ENCODE results near the gene CDKAL1.
A peak's percentile ranks its signal among the peaks of the same experiment; 100 is the strongest.
"Not testable (repeated sequence)": the region's sequence is repeated elsewhere in the genome, so short reads cannot be mapped to it uniquely, and the experiment has no call there.

The CDKAL1 gene

DNA sequence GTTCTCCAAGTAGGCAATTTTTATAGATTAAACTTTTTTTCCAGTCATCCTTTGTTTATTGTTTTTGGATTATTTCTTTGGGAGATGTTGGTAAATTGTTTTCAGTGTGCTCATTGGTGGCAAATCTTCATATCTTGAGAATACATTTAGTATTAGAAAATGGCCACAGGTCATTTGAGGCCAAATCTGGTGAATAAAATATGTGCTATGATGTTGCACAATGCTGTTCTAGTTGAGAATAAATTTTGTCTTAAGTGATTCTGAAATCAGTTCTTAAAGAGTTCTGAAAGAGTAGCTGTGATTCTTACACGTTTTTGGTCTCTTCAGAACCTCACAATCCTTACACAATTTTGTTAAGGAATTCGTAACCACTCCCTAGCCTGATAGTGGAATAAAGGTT, 20.1 kb downstream of the CDKAL1 start:
- no peak for DNase-seq (ENCODE audit: low read depth, low spot score)

DNA sequence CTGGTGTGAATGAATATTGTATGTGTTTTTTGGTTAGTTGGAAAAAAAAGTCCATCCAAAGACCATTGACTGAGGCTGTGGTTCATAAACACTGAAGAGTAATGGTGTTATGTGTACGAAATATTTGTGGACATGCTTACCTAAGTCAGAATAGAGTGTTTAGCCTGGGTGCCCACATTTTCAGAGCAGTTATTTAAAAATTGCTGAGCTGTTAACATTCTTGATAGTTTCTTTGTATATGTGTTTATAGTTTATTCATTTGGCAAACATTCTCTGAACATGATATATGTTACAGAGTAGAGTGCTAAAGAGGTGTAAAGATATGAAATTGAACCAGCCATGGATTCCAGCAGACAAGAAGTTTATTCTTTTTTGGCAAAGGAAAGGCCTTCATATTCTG, 20.6 kb downstream of the CDKAL1 start:
- no peak for DNase-seq (ENCODE audit: low read depth, low spot score)

DNA sequence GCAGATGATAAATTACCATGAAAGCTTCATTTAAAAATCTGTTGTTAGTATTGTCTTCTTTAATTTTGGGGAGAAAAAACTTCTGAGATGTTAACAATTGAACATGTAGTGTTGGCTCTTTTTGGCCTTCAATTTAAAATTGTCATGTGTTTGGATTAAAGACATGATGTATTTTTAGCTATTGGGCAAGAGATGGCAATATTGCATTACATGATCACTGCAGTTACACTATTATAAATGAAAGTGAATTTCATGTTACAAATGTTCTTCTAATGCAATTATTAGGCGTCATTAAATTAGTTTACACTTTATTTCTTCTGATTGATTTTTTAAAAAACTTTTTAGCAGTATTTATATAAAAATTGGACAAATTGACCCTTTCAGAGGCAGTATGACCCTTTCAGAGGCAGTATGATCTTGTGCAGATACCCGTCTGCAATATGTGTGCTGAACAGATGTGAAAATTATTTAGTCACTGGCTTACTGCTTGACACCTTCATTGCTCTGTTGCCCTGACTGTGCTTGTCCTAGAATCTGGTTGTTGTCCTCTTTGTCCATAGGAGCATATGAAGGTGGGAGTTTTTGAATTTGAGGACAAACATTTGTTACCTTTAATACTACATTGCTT, 25.8 kb downstream of the CDKAL1 start:
- no peak for DNase-seq (ENCODE audit: low read depth, low spot score)

DNA sequence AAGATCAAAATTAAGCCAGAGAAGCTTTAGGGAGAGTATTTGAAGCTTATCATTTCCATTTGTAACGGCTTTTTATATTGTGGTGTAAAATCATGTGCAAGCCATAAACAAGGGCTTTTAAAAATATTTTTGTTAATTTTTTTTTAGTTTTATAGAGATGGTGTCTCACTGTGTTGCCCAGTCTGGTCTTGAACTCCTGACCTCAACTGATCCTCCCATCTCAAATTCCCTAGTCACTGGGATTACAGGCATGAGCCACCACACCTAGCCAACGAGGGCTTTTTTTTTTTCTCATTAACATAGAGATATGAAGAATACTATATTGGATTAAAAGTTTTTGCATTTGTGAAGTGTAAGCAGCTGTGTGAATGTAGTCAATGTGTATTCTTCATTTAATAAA, 29.1 kb downstream of the CDKAL1 start:
- DNase-seq (ENCODE audit: low read depth, low spot score), result no peak

DNA sequence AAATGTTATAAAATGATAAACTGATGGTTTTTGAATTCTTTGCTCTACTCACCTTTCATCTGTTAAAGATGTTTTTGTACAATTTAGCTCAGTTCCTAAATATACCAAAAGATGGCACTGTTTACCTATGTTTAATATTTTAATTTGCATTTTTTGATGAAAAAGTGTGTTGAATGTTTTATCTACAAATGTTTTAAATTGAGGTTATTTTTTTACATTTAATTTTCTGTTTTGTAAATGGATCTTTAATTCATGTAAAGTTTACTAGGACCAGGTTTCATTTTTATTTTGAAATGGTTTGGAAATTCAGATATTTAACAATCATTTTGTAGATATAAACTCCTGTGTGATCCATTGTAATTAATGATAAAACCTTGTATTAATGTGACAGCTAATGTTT, 30.0 kb downstream of the CDKAL1 start:
- peak; percentile 50 for DNase-seq (ENCODE audit: low read depth, low spot score)

DNA sequence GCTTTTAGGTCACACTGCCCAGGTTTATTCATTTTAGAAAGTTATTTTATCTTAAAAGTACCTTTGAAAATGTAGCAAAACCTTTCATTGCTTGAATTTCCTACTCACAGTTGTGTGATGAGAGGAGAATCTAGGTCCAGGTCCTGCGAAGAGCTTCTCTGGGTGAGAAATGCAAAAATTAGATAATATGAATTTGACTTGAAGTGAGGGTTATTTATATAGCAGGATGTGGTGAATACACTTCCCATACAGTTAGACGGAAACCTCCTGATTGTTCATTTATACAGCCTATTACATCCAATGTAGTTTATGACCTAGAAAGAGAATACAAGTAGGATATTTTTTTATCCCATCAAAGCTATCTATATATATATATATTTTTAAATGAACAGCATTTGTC, 30.5 kb downstream of the CDKAL1 start:
- DNase-seq (ENCODE audit: low read depth, low spot score), result no peak

DNA sequence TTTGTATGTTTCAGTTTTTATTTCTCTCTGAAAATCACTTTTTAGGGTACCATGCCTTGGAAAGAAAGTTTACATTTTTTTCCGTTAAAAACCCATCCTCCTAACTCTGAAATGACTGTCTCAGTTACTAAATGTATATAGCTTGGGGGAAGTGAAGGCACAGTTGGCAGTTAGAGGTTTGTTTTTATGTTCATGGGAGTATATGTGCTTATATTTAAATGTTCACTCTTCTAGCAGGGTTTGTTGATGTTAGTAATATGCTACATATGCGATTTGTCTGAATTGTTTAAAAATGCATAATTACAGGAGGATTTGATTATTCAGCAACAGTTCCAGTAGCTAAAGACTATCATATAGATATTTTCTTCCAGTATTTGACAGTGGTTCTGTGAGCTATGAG, 31.1 kb downstream of the CDKAL1 start:
- no peak for DNase-seq (ENCODE audit: low read depth, low spot score)

DNA sequence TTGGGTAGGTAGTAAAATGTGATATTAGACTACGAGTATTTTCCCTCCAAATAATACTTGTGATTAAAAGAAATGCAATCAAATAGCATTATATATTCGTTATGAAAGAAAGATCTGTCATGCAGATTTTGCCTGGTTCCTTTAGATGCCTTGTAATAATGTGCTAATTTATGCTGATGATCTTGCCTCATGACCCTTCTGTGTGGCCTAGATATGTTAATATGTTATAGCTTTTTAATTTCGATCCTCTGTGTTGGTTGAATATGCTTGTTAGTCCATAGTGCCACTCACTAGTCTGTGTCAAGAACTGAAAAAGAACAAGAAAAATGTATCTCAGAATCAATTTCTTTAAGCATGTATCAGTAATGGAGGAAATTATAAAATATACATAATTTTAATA, 31.9 kb downstream of the CDKAL1 start:
- DNase-seq (ENCODE audit: low read depth, low spot score), result no peak

DNA sequence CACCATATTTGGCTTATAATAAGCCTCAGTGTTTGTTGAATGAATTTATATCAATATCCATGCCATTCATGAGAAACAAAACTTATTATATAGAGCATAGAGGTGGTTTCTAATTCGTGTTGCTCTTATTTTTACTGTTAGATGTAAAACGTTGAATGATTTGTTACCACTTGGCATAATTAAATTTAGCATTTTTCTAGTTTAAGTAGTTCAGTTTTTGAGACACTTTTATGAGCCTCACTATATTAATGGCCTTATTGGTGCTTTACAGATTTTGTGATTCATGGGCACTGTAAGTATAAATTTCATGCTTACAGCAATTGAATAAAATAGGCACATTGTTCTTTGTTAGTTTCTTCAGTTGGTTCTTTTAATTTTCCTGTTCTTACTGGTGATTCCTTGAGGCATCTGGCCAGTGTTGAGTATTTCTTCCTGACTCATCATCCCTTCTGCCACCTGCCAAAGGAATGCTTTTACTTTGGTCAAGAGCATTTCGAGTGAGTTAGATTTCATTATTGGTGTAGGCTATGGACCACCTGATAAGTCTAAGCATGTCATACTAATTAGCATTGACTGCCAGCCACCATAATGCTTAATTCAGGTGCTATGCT, 34.8 kb downstream of the CDKAL1 start:
- DNase-seq (ENCODE audit: low read depth, low spot score), result peak; percentile 50

DNA sequence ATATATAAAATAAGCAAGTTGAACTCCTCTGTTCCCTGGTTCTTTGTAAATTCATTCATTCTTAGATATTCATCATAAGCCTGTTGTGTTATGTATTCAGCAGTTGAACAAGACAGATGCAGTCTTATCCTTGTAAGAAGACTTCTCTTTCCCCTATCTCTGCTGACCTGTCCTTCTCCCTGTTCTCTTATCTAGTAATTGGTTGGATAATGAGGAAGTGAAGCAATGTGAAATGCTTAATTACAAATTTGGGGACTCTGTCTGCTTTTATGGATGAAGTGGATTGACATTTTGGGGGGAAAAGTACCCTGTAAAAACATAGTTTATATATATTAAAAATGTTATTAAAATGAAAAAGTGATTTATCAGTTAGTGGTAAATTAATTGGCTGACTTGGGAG, 37.0 kb downstream of the CDKAL1 start:
- DNase-seq (ENCODE audit: low read depth, low spot score), result no peak

DNA sequence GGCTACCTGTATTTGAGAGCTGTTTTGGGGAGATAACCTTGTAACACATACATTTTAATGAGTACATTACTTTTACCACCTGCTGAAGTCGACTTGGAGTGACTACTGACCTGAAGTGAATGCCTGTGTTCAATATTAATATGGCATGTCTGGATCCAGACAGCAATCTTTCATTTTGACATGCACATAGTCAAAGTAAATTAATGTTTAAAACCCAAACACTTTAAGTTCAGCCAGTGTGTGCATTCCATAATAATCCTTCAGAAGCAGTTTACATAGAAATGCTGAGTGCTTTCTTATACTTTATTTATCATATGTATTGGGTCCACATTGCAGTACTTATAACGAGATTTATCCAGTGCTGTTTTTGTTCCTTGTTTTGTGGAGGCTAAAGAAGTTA, 38.0 kb downstream of the CDKAL1 start:
- DNase-seq (ENCODE audit: low read depth, low spot score), result no peak

DNA sequence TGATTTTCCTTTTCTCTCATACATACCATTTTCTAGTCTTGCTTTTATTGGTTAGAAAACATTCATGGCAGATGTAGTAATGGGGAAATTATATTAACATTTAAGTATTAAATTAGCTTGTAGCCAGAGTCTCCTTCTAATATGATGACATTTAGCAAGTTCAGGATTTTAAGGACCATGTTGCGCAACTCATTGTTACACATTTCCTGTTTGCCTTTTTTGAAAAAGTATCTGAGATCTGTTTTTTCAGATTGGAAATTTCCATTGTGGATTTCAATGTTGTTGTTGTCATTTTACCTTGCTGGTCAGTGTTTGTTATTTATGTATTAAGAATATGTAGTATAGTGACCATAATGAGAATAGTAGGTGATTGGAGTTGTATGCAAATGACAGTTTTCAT, 38.7 kb downstream of the CDKAL1 start:
- no peak for DNase-seq (ENCODE audit: low read depth, low spot score)

DNA sequence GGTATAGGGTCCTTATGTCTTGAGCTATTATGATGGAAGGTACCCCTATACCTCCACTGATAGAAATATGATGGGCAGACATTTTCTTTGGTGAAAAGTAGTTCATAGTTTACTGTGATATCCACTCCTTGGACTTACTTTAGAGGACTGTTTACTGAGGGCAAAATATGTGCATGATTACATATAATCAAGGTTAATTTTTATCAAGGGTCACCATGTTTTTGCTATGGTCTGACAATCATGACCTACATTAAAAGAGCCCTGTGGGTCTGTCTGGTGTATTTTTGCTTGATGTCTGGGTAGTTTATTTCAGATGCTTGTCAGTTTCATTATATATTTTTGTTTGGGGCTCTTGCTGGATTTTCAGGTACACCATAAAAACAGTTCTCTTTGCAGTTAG, 40.1 kb downstream of the CDKAL1 start:
- DNase-seq (ENCODE audit: low read depth, low spot score), result no peak

DNA sequence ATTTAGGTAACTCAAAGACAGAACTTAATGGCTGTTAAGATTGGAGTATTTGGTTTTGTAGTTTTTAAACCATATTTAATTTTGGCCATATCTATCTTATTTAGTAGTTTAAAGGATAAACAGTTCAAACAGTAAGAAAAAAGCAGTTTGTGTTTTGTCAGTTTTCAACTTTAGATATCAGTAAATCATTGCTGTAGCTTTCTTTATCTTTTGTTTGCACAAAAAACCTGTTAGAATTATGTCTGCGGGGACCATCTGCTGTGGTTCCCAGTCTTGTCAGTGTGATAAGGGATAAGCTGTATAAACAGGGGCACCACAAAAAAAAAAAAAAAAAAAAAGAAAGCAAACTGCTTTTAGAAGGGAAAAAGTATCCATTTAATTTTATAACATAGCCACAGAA, 40.9 kb downstream of the CDKAL1 start:
- no peak for DNase-seq (ENCODE audit: low read depth, low spot score)

DNA sequence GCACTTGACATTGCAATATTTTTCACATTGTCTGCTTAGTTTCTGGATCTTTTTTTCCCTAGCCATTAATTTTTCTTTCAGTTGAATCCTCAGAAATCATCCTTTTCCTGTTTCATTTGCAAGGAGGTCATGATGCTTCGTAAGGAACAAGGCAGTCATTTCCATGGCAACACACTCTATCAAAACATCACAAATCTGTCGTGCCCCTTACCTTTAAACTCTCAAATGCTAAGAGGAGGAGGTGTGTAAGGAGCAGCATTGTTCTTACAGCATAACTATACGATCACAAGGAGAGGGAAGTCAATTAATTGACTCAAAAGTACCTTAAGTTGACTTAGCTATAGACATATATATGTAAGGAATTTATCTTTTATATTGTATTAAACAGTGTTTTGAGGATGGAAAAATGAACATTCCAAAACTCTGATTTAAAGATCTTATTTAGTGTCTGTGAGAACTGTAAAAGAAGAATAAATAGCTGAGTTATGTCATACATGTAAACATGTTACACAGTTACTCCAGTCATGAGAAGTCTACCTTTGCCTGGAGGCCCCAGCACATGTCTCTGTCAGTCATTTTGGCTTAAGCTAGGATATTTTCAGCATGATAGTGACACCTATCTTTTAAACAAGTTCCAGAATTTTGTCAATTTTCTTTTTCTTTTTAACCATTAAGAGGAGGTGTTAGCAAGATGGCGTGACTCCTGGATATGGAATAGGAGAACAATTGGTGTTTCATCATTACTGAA, 41.6 kb downstream of the CDKAL1 start:
- DNase-seq (ENCODE audit: low read depth, low spot score), result no peak

DNA sequence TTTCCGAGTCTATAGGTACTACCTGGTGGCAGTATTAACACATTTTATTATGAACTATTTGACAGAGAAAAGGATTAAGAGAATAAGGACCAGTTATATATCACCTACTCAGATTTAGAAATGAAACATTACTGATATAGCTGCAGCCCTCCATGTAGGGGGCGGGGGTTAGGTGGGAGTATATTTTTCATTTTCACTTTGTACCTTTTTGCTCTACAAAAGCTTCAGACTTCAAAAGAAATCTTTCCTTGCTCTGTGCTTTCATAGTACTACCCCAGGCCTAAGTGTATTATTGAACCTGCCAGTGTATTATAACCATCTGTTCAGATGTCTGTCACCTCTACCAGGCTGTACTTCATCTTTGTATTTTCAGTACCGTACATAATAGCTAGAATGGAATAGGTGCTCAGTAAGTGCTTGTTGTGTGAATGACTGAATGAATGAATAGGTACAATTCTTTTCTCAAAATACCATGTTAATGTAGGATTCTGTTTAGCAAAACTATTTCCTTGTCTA, 43.0 kb downstream of the CDKAL1 start:
- DNase-seq (ENCODE audit: low read depth, low spot score), result no peak

DNA sequence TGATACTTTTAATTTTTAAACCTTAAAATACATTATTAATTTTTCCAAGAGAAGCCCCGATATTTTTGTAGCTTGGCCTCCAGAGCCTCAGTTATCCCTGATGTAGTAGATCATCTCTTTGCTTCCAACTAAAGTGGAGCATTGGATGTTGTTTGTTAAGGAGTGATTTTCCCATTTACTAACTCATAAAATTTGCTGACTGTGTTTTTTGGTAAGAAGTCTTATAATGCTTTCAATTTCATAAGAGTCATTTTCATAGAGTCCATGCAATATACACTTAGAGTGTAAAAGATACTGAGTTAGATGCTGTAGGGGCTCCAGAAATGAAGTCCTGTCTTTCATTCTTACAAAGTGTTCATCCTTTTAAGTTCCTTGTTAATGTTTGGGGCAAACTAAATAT, 46.8 kb downstream of the CDKAL1 start:
- DNase-seq (ENCODE audit: low read depth, low spot score), result no peak

DNA sequence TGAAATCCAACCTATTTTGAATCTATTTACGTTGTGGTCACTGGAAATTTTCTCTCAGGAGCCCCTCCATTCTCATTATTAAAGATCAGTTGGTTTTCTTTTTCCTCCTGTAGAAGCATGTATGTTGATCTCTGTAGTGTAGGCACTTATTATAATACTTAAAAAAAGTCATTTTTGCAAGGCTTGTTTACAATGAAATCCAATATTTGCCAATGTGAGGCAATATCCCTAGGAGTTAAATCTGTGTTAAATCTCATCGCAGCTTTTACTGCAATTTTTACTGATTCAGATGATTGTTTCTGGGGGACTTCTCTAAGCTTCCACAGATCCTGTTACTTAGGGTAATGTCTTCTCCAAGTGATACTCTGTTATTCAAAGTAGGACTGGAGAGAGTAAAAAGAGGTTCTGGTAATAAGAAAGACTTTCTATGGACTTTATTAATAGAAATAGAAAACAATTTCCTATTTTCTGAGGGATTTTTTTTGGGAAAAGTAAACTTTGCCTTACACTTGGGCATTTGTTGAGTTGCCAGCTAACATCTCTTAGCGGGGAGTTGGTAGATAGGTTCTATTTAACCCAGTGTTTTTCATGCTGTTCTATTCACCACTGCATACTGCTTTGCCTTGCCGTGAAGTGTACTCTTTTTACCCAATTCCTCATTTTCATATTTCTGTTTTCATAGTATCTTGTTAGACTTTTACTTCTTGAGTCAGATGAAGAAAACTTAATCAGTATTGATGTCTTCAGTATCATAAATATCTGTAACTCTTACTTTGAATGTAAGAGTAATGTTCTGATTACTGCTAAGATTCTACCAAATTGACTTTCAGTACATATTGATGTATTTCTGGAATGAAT, 48.6 kb downstream of the CDKAL1 start:
- DNase-seq (ENCODE audit: low read depth, low spot score), result no peak

DNA sequence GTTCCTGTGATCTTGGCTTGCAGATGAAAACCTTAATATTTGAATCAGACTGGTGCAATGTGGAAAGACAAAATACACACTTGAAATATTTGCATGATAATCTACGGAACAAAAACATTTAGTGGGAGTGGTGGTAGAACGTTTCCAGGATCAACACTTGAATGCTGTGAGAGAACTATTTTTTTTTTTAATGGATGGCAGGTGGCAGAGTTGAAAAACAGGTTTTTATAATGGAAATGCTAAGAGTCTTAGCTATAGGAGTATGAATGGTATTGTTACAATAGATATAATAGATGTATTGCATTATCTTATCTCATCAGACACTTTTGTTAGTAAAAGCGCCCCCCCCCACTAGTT, 49.2 kb downstream of the CDKAL1 start:
- no peak for DNase-seq (ENCODE audit: low read depth, low spot score)

DNA sequence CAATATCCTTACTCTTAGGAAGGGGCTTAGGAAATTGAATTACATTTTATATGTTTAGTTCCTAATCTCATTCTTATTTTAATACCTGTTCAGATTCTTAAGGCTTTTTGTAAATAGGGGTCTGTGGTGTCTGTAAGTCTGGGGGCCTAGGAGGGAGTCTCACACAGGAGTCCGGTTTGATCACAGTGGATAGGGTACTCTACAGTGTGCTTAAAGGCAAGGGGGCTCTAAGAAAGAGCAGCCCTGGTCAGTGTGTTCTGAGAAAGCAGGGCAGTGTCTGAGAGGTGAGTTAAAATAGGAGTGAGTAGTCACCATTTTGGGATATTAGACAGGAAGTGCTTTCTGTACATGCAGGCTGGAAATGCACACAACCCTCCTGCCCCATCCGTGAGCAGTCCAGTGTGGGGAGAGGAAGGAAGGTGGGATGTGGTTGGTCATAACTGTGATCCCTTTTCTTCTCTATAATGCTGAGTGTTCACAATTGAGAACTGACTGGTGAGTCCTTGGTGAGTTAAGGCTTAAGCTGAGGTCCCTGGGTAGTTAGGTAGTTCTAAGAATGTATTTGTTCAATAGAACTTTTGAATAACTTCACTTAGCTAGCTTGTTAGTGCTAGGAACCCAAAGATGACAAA, 50.0 kb downstream of the CDKAL1 start:
- DNase-seq (ENCODE audit: low read depth, low spot score), result no peak

DNA sequence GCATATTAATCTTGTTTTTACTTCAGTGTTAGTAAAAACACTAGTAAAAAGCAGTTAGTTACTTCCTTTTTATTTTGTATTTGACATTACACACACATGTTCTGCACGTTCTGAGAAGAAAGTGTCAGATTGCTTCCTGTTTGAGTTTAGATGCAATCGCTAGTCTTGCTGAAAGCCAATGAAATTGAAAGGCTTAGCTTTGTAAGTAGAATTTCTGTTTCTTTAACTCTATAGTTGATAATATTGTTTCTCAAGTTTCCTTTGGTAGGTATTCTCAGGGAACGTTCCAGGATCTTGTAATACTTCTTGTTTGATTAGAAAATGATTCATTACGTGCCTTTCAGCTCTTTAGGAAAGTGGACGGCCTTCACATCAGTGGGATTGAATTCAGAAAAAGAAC, 55.0 kb downstream of the CDKAL1 start:
- DNase-seq (ENCODE audit: low read depth, low spot score), result peak; percentile 46

DNA sequence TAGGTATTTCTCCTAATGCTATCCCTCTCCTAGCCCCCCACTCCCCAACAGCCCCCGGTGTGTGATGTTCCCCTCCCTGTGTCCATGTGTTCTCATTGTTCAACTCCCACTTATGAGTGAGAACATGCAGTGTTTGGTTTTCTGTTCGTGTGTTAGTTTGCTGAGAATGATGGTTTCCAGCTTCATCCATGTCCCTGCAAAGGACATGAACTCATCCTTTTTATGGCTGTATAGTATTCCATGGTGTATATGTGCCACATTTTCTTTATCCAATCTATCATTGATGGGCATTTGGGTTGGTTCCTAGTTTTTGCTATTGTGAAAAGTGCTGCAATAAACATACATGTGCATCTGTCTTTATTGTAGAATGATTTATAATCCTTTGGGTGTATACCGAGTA, 56.2 kb downstream of the CDKAL1 start:
- DNase-seq (ENCODE audit: low read depth, low spot score), result not testable (repeated sequence)

Measured in astrocyte of the hippocampus (primary cell).